Measurements from ENCODE around the gene C2orf49.

The C2orf49 gene

GRCh38 chr2:105384216-105384615, 46.9 kb downstream of the C2orf49 start:
- no peak for DNase-seq

GRCh38 chr2:105384861-105385260, 47.5 kb downstream of the C2orf49 start:
- DNase-seq = no peak

- no peak for DNase-seq
Measured at GRCh38 chr2:105385731-105386540, 48.6 kb downstream of the C2orf49 start.

- DNase-seq = no peak
Measured at GRCh38 chr2:105387225-105387624, 49.9 kb downstream of the C2orf49 start.

GRCh38 chr2:105388971-105389381, 51.6 kb downstream of the C2orf49 start:
- no peak for DNase-seq

GRCh38 chr2:105390454-105390853, 53.1 kb downstream of the C2orf49 start:
- DNase-seq = no peak

GRCh38 chr2:105391058-105391627, 53.8 kb downstream of the C2orf49 start:
- no peak for DNase-seq

GRCh38 chr2:105391763-105392662, 54.7 kb downstream of the C2orf49 start:
- no peak for DNase-seq

GRCh38 chr2:105393373-105394055, 56.2 kb downstream of the C2orf49 start:
- no peak for DNase-seq

- no peak for DNase-seq
Measured at GRCh38 chr2:105394951-105395611, 57.7 kb downstream of the C2orf49 start.

- DNase-seq = no peak
Measured at GRCh38 chr2:105395691-105396090, 58.4 kb downstream of the C2orf49 start.

- DNase-seq = peak; percentile 38 to 53
Measured at GRCh38 chr2:105396254-105397024, 59.1 kb downstream of the C2orf49 start.

- no peak for DNase-seq
Measured at GRCh38 chr2:105397025-105397722, 59.8 kb downstream of the C2orf49 start.

- no peak for DNase-seq
Measured at GRCh38 chr2:105397953-105398335, 60.6 kb downstream of the C2orf49 start.

GRCh38 chr2:105398336-105399206, 61.2 kb downstream of the C2orf49 start, which contains the start of gene FHL2:
FHL2 (minus strand) TSS chr2:105399051; CDS start chr2:105386516, 12,535 bp downstream.
- DNase-seq = peak; percentile 59 to 61
